GM23338 (cell line): Measurements from ENCODE around the gene CHRDL2. TPM values are rescaled to one million over a fixed set of nuclear protein-coding genes. Genes with fewer than 3 reads are reported as not detected.

Experiments used
- ATAC-seq: fragments of 200-7000 bp; cut with Tn5 transposase; 3 replicates; pipeline ENCODE4 v1.9.1; 2020
- DNase-seq: peaks from one replicate; pipeline ENCODE4 v3.0.0-alpha.2; 2015; ENCODE audit warnings: low spot score
- H2AFZ ChIP-seq: fragments of 200-600 bp; sonication (generic); 2 replicates; pipeline ENCODE4 v1.8.0; 2016; ENCODE audit warnings: antibody characterized with exemption, mild to moderate bottlenecking, moderate library complexity
- H3F3A ChIP-seq: fragments of 200-600 bp; sonication (generic); replicated peaks from 2 replicates; pipeline ENCODE4 v1.8.0; 2017; ENCODE audit warnings: antibody characterized with exemption, mixed run types, low read depth
- H3K27ac ChIP-seq: fragments of 200-600 bp; sonication (generic); 2 replicates; pipeline ENCODE4 v1.6.1; 2016; ENCODE audit warnings: low read depth
- H3K27me3 ChIP-seq: fragments of 200-600 bp; sonication (generic); 2 replicates; pipeline ENCODE4 v1.8.0; 2016; ENCODE audit warnings: mild to moderate bottlenecking, mixed run types, moderate library complexity; ENCODE audit not compliant: insufficient read depth
- H3K36me3 ChIP-seq: fragments of 200-600 bp; sonication (generic); 2 replicates; pipeline ENCODE4 v1.8.0; 2016; ENCODE audit warnings: mild to moderate bottlenecking; ENCODE audit not compliant: insufficient read depth
- H3K4me1 ChIP-seq: fragments of 200-600 bp; sonication (generic); 2 replicates; pipeline ENCODE4 v1.8.0; 2016; ENCODE audit warnings: mild to moderate bottlenecking, moderate library complexity; ENCODE audit not compliant: insufficient read depth
- H3K4me2 ChIP-seq: fragments of 200-600 bp; sonication (generic); 2 replicates; pipeline ENCODE4 v1.7.1; 2017; ENCODE audit warnings: mixed run types
- H3K4me3 ChIP-seq: fragments of 200-600 bp; sonication (generic); 2 replicates; pipeline ENCODE4 v1.6.1; 2016; ENCODE audit warnings: mixed run types
- H3K79me2 ChIP-seq: fragments of 200-600 bp; sonication (generic); replicated peaks from 2 replicates; pipeline ENCODE4 v1.8.0; 2017; ENCODE audit warnings: mild to moderate bottlenecking; ENCODE audit not compliant: insufficient read depth
- H3K9me2 ChIP-seq: fragments of 200-600 bp; sonication (generic); 2 replicates; pipeline ENCODE4 v1.8.0; 2017; ENCODE audit not compliant: insufficient read depth
- H4K20me1 ChIP-seq: fragments of 200-600 bp; sonication (generic); replicated peaks from 2 replicates; pipeline ENCODE4 v1.8.0; 2017; ENCODE audit warnings: mild to moderate bottlenecking; ENCODE audit not compliant: insufficient read depth
- H3K27ac Mint-ChIP-seq: 2 replicates; pipeline ENCODE4 v1.8.0; 2020; ENCODE audit warnings: inconsistent platforms, mild to moderate bottlenecking, moderate library complexity, mixed read lengths
- H3K27me3 Mint-ChIP-seq: 3 replicates; pipeline ENCODE4 v1.8.0; 2022; ENCODE audit warnings: low read depth, mild to moderate bottlenecking, moderate library complexity, mixed read lengths, inconsistent platforms; ENCODE audit not compliant: insufficient read depth, poor library complexity
- H3K36me3 Mint-ChIP-seq: 3 replicates; pipeline ENCODE4 v1.8.0; 2021; ENCODE audit warnings: low read depth, mild to moderate bottlenecking, inconsistent platforms, moderate library complexity, mixed read lengths
- H3K4me1 Mint-ChIP-seq: 3 replicates; pipeline ENCODE4 v1.8.0; 2020; ENCODE audit warnings: mild to moderate bottlenecking, inconsistent platforms, mixed read lengths
- H3K4me3 Mint-ChIP-seq: 3 replicates; pipeline ENCODE4 v1.8.0; 2021; ENCODE audit warnings: moderate library complexity, mild to moderate bottlenecking, inconsistent platforms, mixed read lengths
- H3K9me3 Mint-ChIP-seq: 3 replicates; pipeline ENCODE4 v1.8.0; 2020; ENCODE audit warnings: moderate library complexity, mild to moderate bottlenecking, inconsistent platforms, mixed read lengths
- CREB1 ChIP-seq: fragments of 250-450 bp; sonication (Bioruptor Pico); IDR thresholded peaks from 2 replicates; pipeline ENCODE4 v1.5.0; 2020; ENCODE audit warnings: low read depth, mild to moderate bottlenecking, moderate library complexity
- EZH2 ChIP-seq: fragments of 200-600 bp; sonication (generic); IDR thresholded peaks from one replicate; pipeline ENCODE4 v1.8.0; 2017; ENCODE audit warnings: antibody characterized with exemption, mild to moderate bottlenecking, low read depth; ENCODE audit not compliant: unreplicated experiment
- EZH2phosphoT487 ChIP-seq: fragments of 200-600 bp; sonication (generic); IDR thresholded peaks from one replicate; pipeline ENCODE4 v1.8.1; 2018; ENCODE audit warnings: antibody characterized with exemption; ENCODE audit not compliant: unreplicated experiment
- JUNB ChIP-seq: IDR thresholded peaks from one replicate; pipeline ENCODE4 v1.6.1; 2016; ENCODE audit warnings: antibody characterized with exemption; ENCODE audit not compliant: unreplicated experiment
- NANOG ChIP-seq: IDR thresholded peaks from 2 replicates; pipeline ENCODE4 v1.6.1; 2016; ENCODE audit warnings: antibody characterized with exemption, borderline replicate concordance
- POLR2AphosphoS5 ChIP-seq: IDR thresholded peaks from 2 replicates; pipeline ENCODE4 v1.6.1; 2016; ENCODE audit warnings: antibody characterized with exemption, low read depth
- STAT1 ChIP-seq: IDR thresholded peaks from one replicate; pipeline ENCODE4 v1.6.1; 2016; ENCODE audit warnings: antibody characterized with exemption; ENCODE audit not compliant: unreplicated experiment
- ZNF114 ChIP-seq: fragments of 250-450 bp; sonication (Bioruptor Pico); IDR thresholded peaks from 2 replicates; pipeline ENCODE4 v1.5.0; 2020; ENCODE audit warnings: mild to moderate bottlenecking, moderate library complexity
- ZNF331 ChIP-seq: fragments of 250-450 bp; sonication (Bioruptor Pico); IDR thresholded peaks from 2 replicates; pipeline ENCODE4 v1.5.0; 2020; ENCODE audit warnings: low read depth, mild to moderate bottlenecking, moderate library complexity
- polyA plus RNA-seq: library from polyadenylated mRNA; unstranded; fragments of >200 nt; fragmentation: Nextera tagmentation; extraction: Ambion mirVana; gene quantifications from 2 replicates; pipeline ENCODE4 v1.2.1, GENCODE V29; 2016
- total RNA-seq: library from RNA; depleted of rRNA; stranded (reverse); fragments of >200 nt; shearing (Covaris generic); gene quantifications from 2 replicates; pipeline ENCODE4 v1.2.3, GENCODE V29; 2014
- TF ChIP-seq, protein P1 (sequence below), 2 experiments: fragments of 200-600 bp in 1 of 2; sonication (generic) in 1 of 2; conservative IDR thresholded peaks; 2 replicates each; pipeline versions ENCODE4 v1.5.1 to v1.6.1; 2016 to 2017; ENCODE audit warnings: antibody characterized with exemption in 2 of 2, low read depth in 2 of 2, mild to moderate bottlenecking in 2 of 2, moderate library complexity in 1 of 2
- TF ChIP-seq, protein P2 (sequence below): fragments of 250-450 bp; sonication (Bioruptor Pico); IDR thresholded peaks from 2 replicates; pipeline ENCODE4 v1.5.0; 2020; ENCODE audit warnings: mild to moderate bottlenecking, moderate library complexity
- TF ChIP-seq, protein P3 (sequence below): IDR thresholded peaks from 2 replicates; pipeline ENCODE4 v1.6.1; 2016; ENCODE audit warnings: antibody characterized with exemption
- TF ChIP-seq, protein P4 (sequence below): IDR thresholded peaks from one replicate; pipeline ENCODE4 v1.6.1; 2018; ENCODE audit warnings: antibody characterized with exemption; ENCODE audit not compliant: unreplicated experiment

The CHRDL2 gene
- total and polyA plus RNA-seq, 2 experiments from 2014 or later: 0.21 TPM; not detected in 1

DNA sequence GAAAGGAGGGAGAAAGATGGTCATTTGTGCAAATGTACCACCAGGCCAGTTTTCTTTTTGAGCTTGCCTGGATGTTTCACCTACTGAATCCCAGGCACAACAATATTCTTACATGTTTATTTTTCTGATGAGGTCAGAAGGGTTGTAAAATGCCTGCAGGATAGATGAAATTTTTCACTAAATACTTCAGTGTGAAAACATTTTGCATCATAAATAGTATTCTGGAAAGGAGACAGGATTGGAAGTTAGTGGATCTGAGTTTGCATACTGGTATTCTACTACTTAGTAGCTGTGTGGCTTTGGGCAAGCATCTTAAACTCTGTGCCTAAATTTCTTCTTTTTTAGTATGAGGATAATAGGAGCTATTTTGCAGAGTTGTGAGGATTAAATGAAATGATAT, 42.2 kb upstream of the CHRDL2 start:
- Mint-ChIP-seq H3K4me3 (no peak overlapping the region), H3K9me3 (no peaks in the 10 kb centered on the region), H3K4me1 (no peaks in the 10 kb centered on the region), H3K27me3 (no peaks in the 10 kb centered on the region), H3K27ac (no peak overlapping the region), H3K36me3 (no peaks in the 10 kb centered on the region)
- no peak overlapping the region for H2AFZ ChIP-seq
- no peaks in the 10 kb centered on the region for H3K36me3 ChIP-seq
- peaks cover 11% of the 10 kb centered on the region; the same call in 1 of the 2 replicates for H4K20me1 ChIP-seq
- no peaks in the 10 kb centered on the region for H3K27me3 ChIP-seq
- peaks cover 58% of the 10 kb centered on the region for H3K79me2 ChIP-seq
- no peaks in the 10 kb centered on the region for H3K9me2 ChIP-seq
- H3F3A ChIP-seq: no peaks in the 10 kb centered on the region
- no peak overlapping the region for H3K4me2 ChIP-seq
- H3K27ac ChIP-seq: no peak overlapping the region
- H3K4me1 ChIP-seq: no peaks in the 10 kb centered on the region
- no peak for DNase-seq
- TF ChIP-seq STAT1 (no peak), EZH2phosphoT487 (no peak), POLR2AphosphoS5 (no peak), CREB1 (CRISPR knock-in tag) (no peak), NANOG (no peak), EZH2 (no peak), ZNF331 (no peak), ZNF114 (CRISPR knock-in tag) (no peak), JUNB (no peak)
- TF ChIP-seq, protein P1, sequence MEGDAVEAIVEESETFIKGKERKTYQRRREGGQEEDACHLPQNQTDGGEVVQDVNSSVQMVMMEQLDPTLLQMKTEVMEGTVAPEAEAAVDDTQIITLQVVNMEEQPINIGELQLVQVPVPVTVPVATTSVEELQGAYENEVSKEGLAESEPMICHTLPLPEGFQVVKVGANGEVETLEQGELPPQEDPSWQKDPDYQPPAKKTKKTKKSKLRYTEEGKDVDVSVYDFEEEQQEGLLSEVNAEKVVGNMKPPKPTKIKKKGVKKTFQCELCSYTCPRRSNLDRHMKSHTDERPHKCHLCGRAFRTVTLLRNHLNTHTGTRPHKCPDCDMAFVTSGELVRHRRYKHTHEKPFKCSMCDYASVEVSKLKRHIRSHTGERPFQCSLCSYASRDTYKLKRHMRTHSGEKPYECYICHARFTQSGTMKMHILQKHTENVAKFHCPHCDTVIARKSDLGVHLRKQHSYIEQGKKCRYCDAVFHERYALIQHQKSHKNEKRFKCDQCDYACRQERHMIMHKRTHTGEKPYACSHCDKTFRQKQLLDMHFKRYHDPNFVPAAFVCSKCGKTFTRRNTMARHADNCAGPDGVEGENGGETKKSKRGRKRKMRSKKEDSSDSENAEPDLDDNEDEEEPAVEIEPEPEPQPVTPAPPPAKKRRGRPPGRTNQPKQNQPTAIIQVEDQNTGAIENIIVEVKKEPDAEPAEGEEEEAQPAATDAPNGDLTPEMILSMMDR (conservative IDR thresholded peaks at IDR 0.05; ENCODE audit: low read depth in 2 of 2): no peak
- TF ChIP-seq, protein P2, sequence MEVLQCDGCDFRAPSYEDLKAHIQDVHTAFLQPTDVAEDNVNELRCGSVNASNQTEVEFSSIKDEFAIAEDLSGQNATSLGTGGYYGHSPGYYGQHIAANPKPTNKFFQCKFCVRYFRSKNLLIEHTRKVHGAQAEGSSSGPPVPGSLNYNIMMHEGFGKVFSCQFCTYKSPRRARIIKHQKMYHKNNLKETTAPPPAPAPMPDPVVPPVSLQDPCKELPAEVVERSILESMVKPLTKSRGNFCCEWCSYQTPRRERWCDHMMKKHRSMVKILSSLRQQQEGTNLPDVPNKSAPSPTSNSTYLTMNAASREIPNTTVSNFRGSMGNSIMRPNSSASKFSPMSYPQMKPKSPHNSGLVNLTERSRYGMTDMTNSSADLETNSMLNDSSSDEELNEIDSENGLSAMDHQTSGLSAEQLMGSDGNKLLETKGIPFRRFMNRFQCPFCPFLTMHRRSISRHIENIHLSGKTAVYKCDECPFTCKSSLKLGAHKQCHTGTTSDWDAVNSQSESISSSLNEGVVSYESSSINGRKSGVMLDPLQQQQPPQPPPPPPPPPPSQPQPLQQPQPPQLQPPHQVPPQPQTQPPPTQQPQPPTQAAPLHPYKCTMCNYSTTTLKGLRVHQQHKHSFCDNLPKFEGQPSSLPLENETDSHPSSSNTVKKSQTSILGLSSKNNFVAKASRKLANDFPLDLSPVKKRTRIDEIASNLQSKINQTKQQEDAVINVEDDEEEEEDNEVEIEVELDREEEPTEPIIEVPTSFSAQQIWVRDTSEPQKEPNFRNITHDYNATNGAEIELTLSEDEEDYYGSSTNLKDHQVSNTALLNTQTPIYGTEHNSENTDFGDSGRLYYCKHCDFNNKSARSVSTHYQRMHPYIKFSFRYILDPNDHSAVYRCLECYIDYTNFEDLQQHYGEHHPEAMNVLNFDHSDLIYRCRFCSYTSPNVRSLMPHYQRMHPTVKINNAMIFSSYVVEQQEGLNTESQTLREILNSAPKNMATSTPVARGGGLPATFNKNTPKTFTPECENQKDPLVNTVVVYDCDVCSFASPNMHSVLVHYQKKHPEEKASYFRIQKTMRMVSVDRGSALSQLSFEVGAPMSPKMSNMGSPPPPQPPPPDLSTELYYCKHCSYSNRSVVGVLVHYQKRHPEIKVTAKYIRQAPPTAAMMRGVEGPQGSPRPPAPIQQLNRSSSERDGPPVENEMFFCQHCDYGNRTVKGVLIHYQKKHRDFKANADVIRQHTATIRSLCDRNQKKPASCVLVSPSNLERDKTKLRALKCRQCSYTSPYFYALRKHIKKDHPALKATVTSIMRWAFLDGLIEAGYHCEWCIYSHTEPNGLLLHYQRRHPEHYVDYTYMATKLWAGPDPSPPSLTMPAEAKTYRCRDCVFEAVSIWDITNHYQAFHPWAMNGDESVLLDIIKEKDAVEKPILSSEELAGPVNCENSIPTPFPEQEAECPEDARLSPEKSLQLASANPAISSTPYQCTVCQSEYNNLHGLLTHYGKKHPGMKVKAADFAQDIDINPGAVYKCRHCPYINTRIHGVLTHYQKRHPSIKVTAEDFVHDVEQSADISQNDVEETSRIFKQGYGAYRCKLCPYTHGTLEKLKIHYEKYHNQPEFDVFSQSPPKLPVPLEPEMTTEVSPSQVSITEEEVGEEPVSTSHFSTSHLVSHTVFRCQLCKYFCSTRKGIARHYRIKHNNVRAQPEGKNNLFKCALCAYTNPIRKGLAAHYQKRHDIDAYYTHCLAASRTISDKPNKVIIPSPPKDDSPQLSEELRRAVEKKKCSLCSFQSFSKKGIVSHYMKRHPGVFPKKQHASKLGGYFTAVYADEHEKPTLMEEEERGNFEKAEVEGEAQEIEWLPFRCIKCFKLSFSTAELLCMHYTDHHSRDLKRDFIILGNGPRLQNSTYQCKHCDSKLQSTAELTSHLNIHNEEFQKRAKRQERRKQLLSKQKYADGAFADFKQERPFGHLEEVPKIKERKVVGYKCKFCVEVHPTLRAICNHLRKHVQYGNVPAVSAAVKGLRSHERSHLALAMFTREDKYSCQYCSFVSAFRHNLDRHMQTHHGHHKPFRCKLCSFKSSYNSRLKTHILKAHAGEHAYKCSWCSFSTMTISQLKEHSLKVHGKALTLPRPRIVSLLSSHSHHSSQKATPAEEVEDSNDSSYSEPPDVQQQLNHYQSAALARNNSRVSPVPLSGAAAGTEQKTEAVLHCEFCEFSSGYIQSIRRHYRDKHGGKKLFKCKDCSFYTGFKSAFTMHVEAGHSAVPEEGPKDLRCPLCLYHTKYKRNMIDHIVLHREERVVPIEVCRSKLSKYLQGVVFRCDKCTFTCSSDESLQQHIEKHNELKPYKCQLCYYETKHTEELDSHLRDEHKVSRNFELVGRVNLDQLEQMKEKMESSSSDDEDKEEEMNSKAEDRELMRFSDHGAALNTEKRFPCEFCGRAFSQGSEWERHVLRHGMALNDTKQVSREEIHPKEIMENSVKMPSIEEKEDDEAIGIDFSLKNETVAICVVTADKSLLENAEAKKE (CRISPR knock-in tag): no peak
- TF ChIP-seq, protein P3, sequence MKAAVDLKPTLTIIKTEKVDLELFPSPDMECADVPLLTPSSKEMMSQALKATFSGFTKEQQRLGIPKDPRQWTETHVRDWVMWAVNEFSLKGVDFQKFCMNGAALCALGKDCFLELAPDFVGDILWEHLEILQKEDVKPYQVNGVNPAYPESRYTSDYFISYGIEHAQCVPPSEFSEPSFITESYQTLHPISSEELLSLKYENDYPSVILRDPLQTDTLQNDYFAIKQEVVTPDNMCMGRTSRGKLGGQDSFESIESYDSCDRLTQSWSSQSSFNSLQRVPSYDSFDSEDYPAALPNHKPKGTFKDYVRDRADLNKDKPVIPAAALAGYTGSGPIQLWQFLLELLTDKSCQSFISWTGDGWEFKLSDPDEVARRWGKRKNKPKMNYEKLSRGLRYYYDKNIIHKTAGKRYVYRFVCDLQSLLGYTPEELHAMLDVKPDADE: no peak
- TF ChIP-seq, protein P4, sequence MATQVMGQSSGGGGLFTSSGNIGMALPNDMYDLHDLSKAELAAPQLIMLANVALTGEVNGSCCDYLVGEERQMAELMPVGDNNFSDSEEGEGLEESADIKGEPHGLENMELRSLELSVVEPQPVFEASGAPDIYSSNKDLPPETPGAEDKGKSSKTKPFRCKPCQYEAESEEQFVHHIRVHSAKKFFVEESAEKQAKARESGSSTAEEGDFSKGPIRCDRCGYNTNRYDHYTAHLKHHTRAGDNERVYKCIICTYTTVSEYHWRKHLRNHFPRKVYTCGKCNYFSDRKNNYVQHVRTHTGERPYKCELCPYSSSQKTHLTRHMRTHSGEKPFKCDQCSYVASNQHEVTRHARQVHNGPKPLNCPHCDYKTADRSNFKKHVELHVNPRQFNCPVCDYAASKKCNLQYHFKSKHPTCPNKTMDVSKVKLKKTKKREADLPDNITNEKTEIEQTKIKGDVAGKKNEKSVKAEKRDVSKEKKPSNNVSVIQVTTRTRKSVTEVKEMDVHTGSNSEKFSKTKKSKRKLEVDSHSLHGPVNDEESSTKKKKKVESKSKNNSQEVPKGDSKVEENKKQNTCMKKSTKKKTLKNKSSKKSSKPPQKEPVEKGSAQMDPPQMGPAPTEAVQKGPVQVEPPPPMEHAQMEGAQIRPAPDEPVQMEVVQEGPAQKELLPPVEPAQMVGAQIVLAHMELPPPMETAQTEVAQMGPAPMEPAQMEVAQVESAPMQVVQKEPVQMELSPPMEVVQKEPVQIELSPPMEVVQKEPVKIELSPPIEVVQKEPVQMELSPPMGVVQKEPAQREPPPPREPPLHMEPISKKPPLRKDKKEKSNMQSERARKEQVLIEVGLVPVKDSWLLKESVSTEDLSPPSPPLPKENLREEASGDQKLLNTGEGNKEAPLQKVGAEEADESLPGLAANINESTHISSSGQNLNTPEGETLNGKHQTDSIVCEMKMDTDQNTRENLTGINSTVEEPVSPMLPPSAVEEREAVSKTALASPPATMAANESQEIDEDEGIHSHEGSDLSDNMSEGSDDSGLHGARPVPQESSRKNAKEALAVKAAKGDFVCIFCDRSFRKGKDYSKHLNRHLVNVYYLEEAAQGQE: no peak
- no peak overlapping the region for H3K4me3 ChIP-seq
- no peak for ATAC-seq
